ENCODE data around the gene FAM217A.

The FAM217A gene

GRCh38 chr6:4078691-4079471, at the start of gene FAM217A:
TSS of gene FAM217A (minus strand) at chr6:4079137. CDS start at chr6:4077414, 1,723 bp downstream.
- no peak for TF ChIP-seq GATA3 (IDR thresholded peaks at IDR 0.05; ENCODE audit: low read depth, low read length)

GRCh38 chr6:4128072-4128471, 49.1 kb upstream of the FAM217A start:
- TF ChIP-seq GATA2 (IDR thresholded peaks at IDR 0.05; ENCODE audit: low read depth, low read length) = no peak
- TF ChIP-seq GATA3 (IDR thresholded peaks at IDR 0.05; ENCODE audit: low read depth, low read length) = no peak

- TF ChIP-seq GATA3 (IDR thresholded peaks at IDR 0.05; ENCODE audit: low read depth, low read length) (no peak), GATA2 (IDR thresholded peaks at IDR 0.05; ENCODE audit: low read depth, low read length) (no peak)
These were observed 47.3 kb upstream of the FAM217A start for GRCh38 chr6:4125933-4126864.

GRCh38 chr6:4125500-4125899, 46.6 kb upstream of the FAM217A start:
- no peak for TF ChIP-seq GATA3 (IDR thresholded peaks at IDR 0.05; ENCODE audit: low read depth, low read length)
- TF ChIP-seq GATA2 (IDR thresholded peaks at IDR 0.05; ENCODE audit: low read depth, low read length) = no peak

GRCh38 chr6:4124351-4124750, 45.4 kb upstream of the FAM217A start:
- TF ChIP-seq GATA2 (IDR thresholded peaks at IDR 0.05; ENCODE audit: low read depth, low read length) (no peak), GATA3 (IDR thresholded peaks at IDR 0.05; ENCODE audit: low read depth, low read length) (no peak)

GRCh38 chr6:4115741-4116140, 36.8 kb upstream of the FAM217A start:
- TF ChIP-seq GATA3 (IDR thresholded peaks at IDR 0.05; ENCODE audit: low read depth, low read length) = no peak
- no peak for TF ChIP-seq GATA2 (IDR thresholded peaks at IDR 0.05; ENCODE audit: low read depth, low read length)

- no peak for TF ChIP-seq GATA2 (IDR thresholded peaks at IDR 0.05; ENCODE audit: low read depth, low read length)
- no peak for TF ChIP-seq GATA3 (IDR thresholded peaks at IDR 0.05; ENCODE audit: low read depth, low read length)
These were observed 35.2 kb upstream of the FAM217A start for GRCh38 chr6:4114123-4114522.

- TF ChIP-seq GATA2 (IDR thresholded peaks at IDR 0.05; ENCODE audit: low read depth, low read length) = no peak
- TF ChIP-seq GATA3 (IDR thresholded peaks at IDR 0.05; ENCODE audit: low read depth, low read length) = no peak
These were observed 34.7 kb upstream of the FAM217A start for GRCh38 chr6:4113649-4114048.

GRCh38 chr6:4112366-4112765, 33.4 kb upstream of the FAM217A start:
- TF ChIP-seq GATA3 (IDR thresholded peaks at IDR 0.05; ENCODE audit: low read depth, low read length) = no peak
- no peak for TF ChIP-seq GATA2 (IDR thresholded peaks at IDR 0.05; ENCODE audit: low read depth, low read length)

GRCh38 chr6:4108561-4109093, 29.7 kb upstream of the FAM217A start:
- no peak for TF ChIP-seq GATA2 (IDR thresholded peaks at IDR 0.05; ENCODE audit: low read depth, low read length)
- no peak for TF ChIP-seq GATA3 (IDR thresholded peaks at IDR 0.05; ENCODE audit: low read depth, low read length)

GRCh38 chr6:4107873-4108272, 28.9 kb upstream of the FAM217A start:
- TF ChIP-seq GATA2 (IDR thresholded peaks at IDR 0.05; ENCODE audit: low read depth, low read length) (no peak), GATA3 (IDR thresholded peaks at IDR 0.05; ENCODE audit: low read depth, low read length) (no peak)

GRCh38 chr6:4105980-4106536, 27.1 kb upstream of the FAM217A start:
- no peak for TF ChIP-seq GATA2 (IDR thresholded peaks at IDR 0.05; ENCODE audit: low read depth, low read length)
- TF ChIP-seq GATA3 (IDR thresholded peaks at IDR 0.05; ENCODE audit: low read depth, low read length) = no peak

GRCh38 chr6:4103929-4104328, 25.0 kb upstream of the FAM217A start:
- TF ChIP-seq GATA3 (IDR thresholded peaks at IDR 0.05; ENCODE audit: low read depth, low read length) = no peak
- no peak for TF ChIP-seq GATA2 (IDR thresholded peaks at IDR 0.05; ENCODE audit: low read depth, low read length)

GRCh38 chr6:4102687-4103244, 23.8 kb upstream of the FAM217A start:
- TF ChIP-seq GATA2 (IDR thresholded peaks at IDR 0.05; ENCODE audit: low read depth, low read length) = no peak
- no peak for TF ChIP-seq GATA3 (IDR thresholded peaks at IDR 0.05; ENCODE audit: low read depth, low read length)

Data from SH-SY5Y (cell line).